ENCODE data around the gene DDX17.

The DDX17 gene

GRCh38 chr22:38452373-38453065, 53.6 kb downstream of the DDX17 start:
- Mint-ChIP-seq H3K4me3 (no peak overlapping the region), H3K27me3 (peaks cover 27% of the 10 kb centered on the region), H3K4me1 (ENCODE audit: low read depth) (peaks cover 13% of the 10 kb centered on the region), H3K27ac (no peak overlapping the region), H3K36me3 (no peaks in the 10 kb centered on the region), H3K9me3 (ENCODE audit: low read depth) (no peaks in the 10 kb centered on the region)

- Mint-ChIP-seq H3K27ac (no peak overlapping the region), H3K27me3 (peaks cover 20% of the 10 kb centered on the region), H3K9me3 (ENCODE audit: low read depth) (no peaks in the 10 kb centered on the region), H3K36me3 (no peaks in the 10 kb centered on the region), H3K4me1 (ENCODE audit: low read depth) (peaks cover 11% of the 10 kb centered on the region), H3K4me3 (no peak overlapping the region)
Measured at GRCh38 chr22:38451864-38452263, 54.2 kb downstream of the DDX17 start.

- H3K4me3 Mint-ChIP-seq: no peak overlapping the region
- no peak overlapping the region for H3K27ac Mint-ChIP-seq
- H3K36me3 Mint-ChIP-seq: no peaks in the 10 kb centered on the region
- H3K9me3 Mint-ChIP-seq (ENCODE audit: low read depth): no peaks in the 10 kb centered on the region
- H3K4me1 Mint-ChIP-seq (ENCODE audit: low read depth): peaks cover 8% of the 10 kb centered on the region
- H3K27me3 Mint-ChIP-seq: peaks cover 16% of the 10 kb centered on the region
Measured at GRCh38 chr22:38451404-38451803, 54.7 kb downstream of the DDX17 start.

GRCh38 chr22:38450234-38450797, 55.8 kb downstream of the DDX17 start:
- Mint-ChIP-seq H3K4me1 (ENCODE audit: low read depth) (peaks cover 5% of the 10 kb centered on the region), H3K4me3 (no peak overlapping the region), H3K36me3 (no peaks in the 10 kb centered on the region), H3K9me3 (ENCODE audit: low read depth) (no peaks in the 10 kb centered on the region), H3K27me3 (peaks cover 14% of the 10 kb centered on the region), H3K27ac (no peak overlapping the region)

- Mint-ChIP-seq H3K4me3 (no peak overlapping the region), H3K27me3 (peaks cover 15% of the 10 kb centered on the region), H3K36me3 (no peaks in the 10 kb centered on the region), H3K27ac (no peak overlapping the region), H3K4me1 (ENCODE audit: low read depth) (peaks cover 5% of the 10 kb centered on the region), H3K9me3 (ENCODE audit: low read depth) (no peaks in the 10 kb centered on the region)
Measured at GRCh38 chr22:38449776-38450175, 56.3 kb downstream of the DDX17 start.

GRCh38 chr22:38448945-38449745, 57.0 kb downstream of the DDX17 start:
- no peak overlapping the region for H3K27ac Mint-ChIP-seq
- no peaks in the 10 kb centered on the region for H3K9me3 Mint-ChIP-seq (ENCODE audit: low read depth)
- H3K4me3 Mint-ChIP-seq: no peak overlapping the region
- no peaks in the 10 kb centered on the region for H3K36me3 Mint-ChIP-seq
- peaks cover 1% of the 10 kb centered on the region for H3K4me1 Mint-ChIP-seq (ENCODE audit: low read depth)
- peaks cover 11% of the 10 kb centered on the region for H3K27me3 Mint-ChIP-seq

GRCh38 chr22:38446018-38446601, 60.0 kb downstream of the DDX17 start:
- Mint-ChIP-seq H3K27ac (no peak overlapping the region), H3K4me1 (ENCODE audit: low read depth) (no peaks in the 10 kb centered on the region), H3K36me3 (no peaks in the 10 kb centered on the region), H3K9me3 (ENCODE audit: low read depth) (no peaks in the 10 kb centered on the region), H3K27me3 (peaks cover 4% of the 10 kb centered on the region), H3K4me3 (no peak overlapping the region)

GRCh38 chr22:38444783-38445182, 61.3 kb downstream of the DDX17 start:
- Mint-ChIP-seq H3K27me3 (peaks cover 3% of the 10 kb centered on the region), H3K4me1 (ENCODE audit: low read depth) (no peaks in the 10 kb centered on the region), H3K27ac (no peak overlapping the region), H3K4me3 (no peak overlapping the region), H3K9me3 (ENCODE audit: low read depth) (no peaks in the 10 kb centered on the region), H3K36me3 (no peaks in the 10 kb centered on the region)

- Mint-ChIP-seq H3K27ac (no peak overlapping the region), H3K4me3 (no peak overlapping the region), H3K36me3 (no peaks in the 10 kb centered on the region), H3K27me3 (peaks cover 3% of the 10 kb centered on the region), H3K9me3 (ENCODE audit: low read depth) (no peaks in the 10 kb centered on the region), H3K4me1 (ENCODE audit: low read depth) (no peaks in the 10 kb centered on the region)
Measured at GRCh38 chr22:38443628-38444521, 62.2 kb downstream of the DDX17 start.

- no peak overlapping the region for H3K27ac Mint-ChIP-seq
- no peak overlapping the region for H3K4me3 Mint-ChIP-seq
- H3K36me3 Mint-ChIP-seq: no peaks in the 10 kb centered on the region
- peaks cover 3% of the 10 kb centered on the region for H3K27me3 Mint-ChIP-seq
- no peaks in the 10 kb centered on the region for H3K9me3 Mint-ChIP-seq (ENCODE audit: low read depth)
- H3K4me1 Mint-ChIP-seq (ENCODE audit: low read depth): no peaks in the 10 kb centered on the region
Measured at GRCh38 chr22:38442967-38443627, 63.0 kb downstream of the DDX17 start.

- H3K4me1 Mint-ChIP-seq (ENCODE audit: low read depth): no peaks in the 10 kb centered on the region
- no peaks in the 10 kb centered on the region for H3K9me3 Mint-ChIP-seq (ENCODE audit: low read depth)
- no peak overlapping the region for H3K27ac Mint-ChIP-seq
- no peaks in the 10 kb centered on the region for H3K36me3 Mint-ChIP-seq
- H3K27me3 Mint-ChIP-seq: peaks cover 3% of the 10 kb centered on the region
- H3K4me3 Mint-ChIP-seq: no peak overlapping the region
Measured at GRCh38 chr22:38441620-38442287, 64.4 kb downstream of the DDX17 start.

- no peak overlapping the region for H3K27ac Mint-ChIP-seq
- no peaks in the 10 kb centered on the region for H3K9me3 Mint-ChIP-seq (ENCODE audit: low read depth)
- no peak overlapping the region for H3K4me3 Mint-ChIP-seq
- peaks cover 3% of the 10 kb centered on the region for H3K27me3 Mint-ChIP-seq
- no peaks in the 10 kb centered on the region for H3K36me3 Mint-ChIP-seq
- no peaks in the 10 kb centered on the region for H3K4me1 Mint-ChIP-seq (ENCODE audit: low read depth)
Measured at GRCh38 chr22:38440747-38441350, 65.3 kb downstream of the DDX17 start.

GRCh38 chr22:38437416-38437815, 68.7 kb downstream of the DDX17 start:
- H3K4me1 Mint-ChIP-seq (ENCODE audit: low read depth): no peaks in the 10 kb centered on the region
- peaks cover 2% of the 10 kb centered on the region for H3K27me3 Mint-ChIP-seq
- no peaks in the 10 kb centered on the region for H3K36me3 Mint-ChIP-seq
- no peak overlapping the region for H3K4me3 Mint-ChIP-seq
- H3K27ac Mint-ChIP-seq: no peak overlapping the region
- H3K9me3 Mint-ChIP-seq (ENCODE audit: low read depth): no peaks in the 10 kb centered on the region

All from activated naive CD8-positive, alpha-beta T cell (primary cell).